H1 (cell line): ENCODE measurements around the gene SBF2. TPM values are rescaled to one million over a fixed set of nuclear protein-coding genes. Genes with fewer than 3 reads are reported as not detected.

ENCODE experiments used
- CTCF ChIA-PET: fragments of 300-600 bp; sonication (Branson Sonifier 250); formaldehyde crosslinking; loops from one replicate; lab custom pipeline; 2021; ENCODE audit not compliant: partially characterized antibody; lab: Charles Lee
- POLR2A ChIA-PET: fragments of 300-600 bp; sonication (Branson Sonifier 250); formaldehyde crosslinking; loops from one replicate; lab custom pipeline; 2021; ENCODE audit warnings: inconsistent platforms; ENCODE audit not compliant: partially characterized antibody; lab: Charles Lee
- DNase-seq, 2 experiments: peaks; one replicate each; pipeline versions ENCODE4 v3.0.0 to v3.0.0-alpha.2; 2010 to 2022; ENCODE audit warnings: low spot score in 2 of 2, low read depth in 1 of 2, mixed read lengths in 1 of 2
- FAIRE-seq: peaks from 2 replicates; lab custom pipeline; 2011; peaks lifted over from hg19 to GRCh38; lab: Jason Lieb, UNC
- H2AFZ ChIP-seq: 2 replicates; pipeline ENCODE4 v1.8.1; 2012; ENCODE audit warnings: low read length, inconsistent platforms
- H2AK5ac ChIP-seq: 2 replicates; pipeline ENCODE4 v1.6.1; 2013; ENCODE audit warnings: low read depth, low read length
- H2BK120ac ChIP-seq: replicated peaks from 2 replicates; pipeline ENCODE3; 2013; ENCODE audit warnings: low read depth, low read length, inconsistent platforms
- H2BK12ac ChIP-seq: 2 replicates; pipeline ENCODE4 v1.6.1; 2013; ENCODE audit warnings: low read depth, low read length
- H2BK15ac ChIP-seq: 2 replicates; pipeline ENCODE4 v1.6.1; 2013; ENCODE audit warnings: low read length
- H2BK20ac ChIP-seq: 2 replicates; pipeline ENCODE4 v1.6.1; 2013; ENCODE audit warnings: low read length
- H2BK5ac ChIP-seq: 2 replicates; pipeline ENCODE4 v1.6.1; 2013; ENCODE audit warnings: low read depth, low read length
- H3K14ac ChIP-seq: 2 replicates; pipeline ENCODE4 v1.6.1; 2013; ENCODE audit warnings: inconsistent platforms; ENCODE audit not compliant: insufficient read length
- H3K18ac ChIP-seq: 2 replicates; pipeline ENCODE4 v1.6.1; 2013; ENCODE audit warnings: low read length; ENCODE audit errors: extremely low read depth
- H3K23ac ChIP-seq: 2 replicates; pipeline ENCODE4 v1.6.1; 2013; ENCODE audit warnings: inconsistent platforms; ENCODE audit not compliant: insufficient read length
- H3K23me2 ChIP-seq: 2 replicates; pipeline ENCODE4 v1.6.1; 2013; ENCODE audit warnings: low read depth, low read length
- H3K27ac ChIP-seq: 2 replicates; pipeline ENCODE4 v1.6.1; 2011; ENCODE audit warnings: low read depth, low read length, inconsistent platforms
- H3K27me3 ChIP-seq, 4 experiments: replicated peaks in 1 of 4; 1 replicate in 1 of 4; 2 replicates in 3 of 4; pipeline versions ENCODE4 v1.6.1 to v1.8.1; 2011 to 2013; ENCODE audit warnings: low read length in 3 of 4, mild to moderate bottlenecking in 3 of 4, inconsistent platforms in 2 of 4, mixed read lengths in 2 of 4, moderate library complexity in 1 of 4; ENCODE audit not compliant: control insufficient read depth in 3 of 4, insufficient read depth in 3 of 4; ENCODE audit errors: extremely low read depth in 1 of 4
- H3K36me3 ChIP-seq, 4 experiments: 2 replicates each; pipeline versions ENCODE4 v1.6.1 to v1.8.1; 2011 to 2013; ENCODE audit warnings: mild to moderate bottlenecking in 4 of 4, low read length in 3 of 4, moderate library complexity in 2 of 4, control low read depth in 1 of 4, inconsistent platforms in 1 of 4; ENCODE audit not compliant: insufficient read depth in 4 of 4, control insufficient read depth in 2 of 4
- H3K4ac ChIP-seq: replicated peaks from 2 replicates; pipeline ENCODE3; 2013; ENCODE audit warnings: low read length, low read depth, mixed read lengths, inconsistent platforms; ENCODE audit not compliant: insufficient read length
- H3K4me1 ChIP-seq, 4 experiments: replicated peaks in 1 of 4; 1 replicate in 1 of 4; 2 replicates in 3 of 4; pipeline versions ENCODE4 v1.6.1 to v1.8.1; 2011 to 2013; ENCODE audit warnings: low read length in 3 of 4, inconsistent platforms in 2 of 4, mixed read lengths in 1 of 4; ENCODE audit not compliant: insufficient read depth in 4 of 4, control insufficient read depth in 3 of 4
- H3K4me2 ChIP-seq, 2 experiments: 2 replicates each; pipeline versions ENCODE4 v1.6.1 to v1.8.1; 2011 to 2013; ENCODE audit warnings: low read depth in 2 of 2, low read length in 2 of 2, control low read depth in 1 of 2, inconsistent platforms in 1 of 2, mild to moderate bottlenecking in 1 of 2; ENCODE audit not compliant: insufficient read depth in 1 of 2
- H3K4me3 ChIP-seq, 4 experiments: fragments of 200-600, 300-600 bp in 1 of 4; sonication (generic), shearing (Covaris generic), sonication (Bioruptor Twin) in 1 of 4; 2 replicates each; pipeline versions ENCODE4 v1.5.1 to v1.8.1; 2011 to 2016; ENCODE audit warnings: low read length in 4 of 4, low read depth in 3 of 4, control low read depth in 2 of 4, inconsistent platforms in 2 of 4, mild to moderate bottlenecking in 2 of 4, mixed read lengths in 1 of 4, moderate library complexity in 1 of 4; ENCODE audit not compliant: insufficient read depth in 2 of 4; ENCODE audit errors: extremely low read depth in 1 of 4
- H3K56ac ChIP-seq: replicated peaks from 2 replicates; pipeline ENCODE3; 2013; ENCODE audit warnings: low read depth, mild to moderate bottlenecking, mixed read lengths, low read length, inconsistent platforms; ENCODE audit not compliant: insufficient read length
- H3K79me1 ChIP-seq: 2 replicates; pipeline ENCODE4 v1.6.1; 2013; ENCODE audit warnings: low read depth, low read length, control low read depth
- H3K79me2 ChIP-seq, 2 experiments: 2 replicates each; pipeline versions ENCODE4 v1.6.1 to v1.8.1; 2012 to 2013; ENCODE audit warnings: low read length in 2 of 2, mild to moderate bottlenecking in 2 of 2, inconsistent platforms in 1 of 2; ENCODE audit not compliant: insufficient read depth in 2 of 2, control insufficient read depth in 1 of 2
- H3K9ac ChIP-seq, 4 experiments: replicated peaks in 1 of 4; 1 replicate in 1 of 4; 2 replicates in 3 of 4; pipeline versions ENCODE4 v1.6.1 to v1.8.1; 2011 to 2013; ENCODE audit warnings: low read depth in 3 of 4, low read length in 3 of 4, control low read depth in 2 of 4, mild to moderate bottlenecking in 2 of 4, moderate library complexity in 2 of 4, inconsistent platforms in 1 of 4; ENCODE audit errors: extremely low read depth in 1 of 4
- H3K9me3 ChIP-seq, 2 experiments: 2 replicates each; pipeline versions ENCODE4 v1.6.1 to v1.8.1; 2012 to 2013; ENCODE audit warnings: mild to moderate bottlenecking in 2 of 2, moderate library complexity in 2 of 2, control low read depth in 1 of 2, inconsistent platforms in 1 of 2, low read depth in 1 of 2, low read length in 1 of 2, mixed read lengths in 1 of 2; ENCODE audit not compliant: insufficient read depth in 2 of 2
- H4K20me1 ChIP-seq, 2 experiments: replicated peaks in 1 of 2; 2 replicates each; pipeline versions ENCODE3 to v1.8.1; 2011 to 2013; ENCODE audit warnings: inconsistent platforms in 2 of 2, low read length in 2 of 2, mild to moderate bottlenecking in 1 of 2; ENCODE audit not compliant: insufficient read depth in 2 of 2, control insufficient read depth in 1 of 2
- H4K5ac ChIP-seq: 2 replicates; pipeline ENCODE4 v1.6.1; 2013; ENCODE audit warnings: low read length, low read depth, mixed read lengths, inconsistent platforms; ENCODE audit not compliant: insufficient read length
- H4K8ac ChIP-seq: 2 replicates; pipeline ENCODE4 v1.8.0; 2013; ENCODE audit warnings: mild to moderate bottlenecking, moderate library complexity, low read length, inconsistent platforms; ENCODE audit not compliant: insufficient read depth; ENCODE audit errors: extremely low read depth
- H4K91ac ChIP-seq: replicated peaks from 2 replicates; pipeline ENCODE3; 2013; ENCODE audit warnings: low read length, mixed read lengths, inconsistent platforms; ENCODE audit not compliant: insufficient read length
- CEBPB ChIP-seq: IDR thresholded peaks from 2 replicates; pipeline ENCODE4 v1.6.1; 2012; ENCODE audit warnings: low read depth, low read length
- KDM5A ChIP-seq: fragments of 200-600 bp; IDR thresholded peaks from 2 replicates; pipeline ENCODE4 v1.7.1; 2012; ENCODE audit warnings: mild to moderate bottlenecking, low read length, inconsistent platforms, mixed read lengths
- WGBS, 2 experiments: shearing (Covaris generic) in 1 of 2; methylation state at CpG; one replicate each; pipeline versions ENCODE4 v1.1.6 to v1.1.7; 2013 to 2015; ENCODE audit warnings: low lambda C conversion rate in 2 of 2, mixed read lengths in 2 of 2, inconsistent platforms in 1 of 2, low coverage in 1 of 2, missing lambda C conversion rate in 1 of 2; ENCODE audit not compliant: insufficient replicate concordance in 2 of 2, insufficient coverage in 1 of 2, insufficient read length in 1 of 2; ENCODE audit errors: extremely low coverage in 1 of 2, missing lambda C conversion rate in 1 of 2; 5-methylcytosine and 5-hydroxymethylcytosine counted together
- polyA plus RNA-seq, 7 experiments: library from polyadenylated mRNA; depleted of rRNA in 3 of 7; stranded (reverse) in 5 of 7; unstranded in 2 of 7; fragments of >200 nt in 5 of 7; fragments of 200-250 nt in 2 of 7; gene quantifications; 1 replicate in 5 of 7; 2 replicates in 1 of 7; 4 replicates in 1 of 7; pipeline versions ENCODE4 v1.2.1 to v1.2.3, GENCODE V29; 2011 to 2013; ENCODE audit warnings: missing spikeins in 2 of 7, mixed read lengths in 2 of 7
- total RNA-seq: library from RNA; stranded (reverse); fragmentation: NEBNext Ultra II Directional; extraction: Animal tissue kit (Norgen Biotek cat#: 25700); gene quantifications from 2 replicates; pipeline ENCODE4 v1.2.1, GENCODE V29; 2021

The SBF2 gene
- total and polyA plus RNA-seq, 2 of the 8 experiments (the other 6 are each of a cell fraction or from before 2014, with no cell fraction given): 36.7 to 50.5 TPM

GRCh38 chr11:10144954-10145353 lies 149.1 kb downstream of the SBF2 start:
- H3K56ac ChIP-seq: no peak overlapping the region
- H3K23me2 ChIP-seq: no peaks in the 10 kb centered on the region
- no peak overlapping the region for H4K8ac ChIP-seq
- WGBS, 2 experiments: 92% methylated on average over 4 of the region's 4 CpGs; no CpG with 5 or more reads in 1 of the 2 experiments
- no peaks in the 10 kb centered on the region for H4K20me1 ChIP-seq
- no peaks in the 10 kb centered on the region for H3K79me1 ChIP-seq
- DNase-seq (no peak), FAIRE-seq (no peak)
- H2BK12ac ChIP-seq: no peak overlapping the region
- H3K4ac ChIP-seq: no peak overlapping the region
- H2AK5ac ChIP-seq: no peak overlapping the region
- no peak overlapping the region for H2AFZ ChIP-seq
- no peak overlapping the region; the same call in 1 of the 2 replicates for H2BK5ac ChIP-seq
- H2BK15ac ChIP-seq: no peak overlapping the region
- ChIA-PET POLR2A (no interaction called here), CTCF (interaction anchor here (0.6 to 1.4 kb wide), 2 partner anchors 27 to 159 kb away, joined by 3 read pairs; no protein-coding TSS in a partner anchor)
- H2BK20ac ChIP-seq: no peak overlapping the region
- no peak overlapping the region for H3K27ac ChIP-seq
- H3K4me1 ChIP-seq: peaks cover 0 to 4% (median 0%) of the 10 kb centered on the region in 4 experiments; a peak in 1 of 7 replicates
- no peak overlapping the region for H3K4me3 ChIP-seq
- H3K18ac ChIP-seq: no peak overlapping the region
- H3K36me3 ChIP-seq: no peaks in the 10 kb centered on the region
- no peak overlapping the region for H3K9ac ChIP-seq
- H3K27me3 ChIP-seq: no peaks in the 10 kb centered on the region
- H3K14ac ChIP-seq: no peak overlapping the region
- H3K9me3 ChIP-seq: 0 out of 4 replicates have a peak, but pooled peaks cover 0 to 4% of the 10 kb centered on the region in 2 experiments
- H4K5ac ChIP-seq: no peak overlapping the region
- no peak overlapping the region for H3K4me2 ChIP-seq
- H3K23ac ChIP-seq: no peak overlapping the region
- H2BK120ac ChIP-seq: no peak overlapping the region
- H4K91ac ChIP-seq: no peak overlapping the region
- TF ChIP-seq CEBPB (peak; percentile 19; the same call in 1 of the 2 replicates), KDM5A (no peak)
- peaks cover 0 to 5% of the 10 kb centered on the region in 2 experiments; a peak in 1 of 4 replicates for H3K79me2 ChIP-seq
